BLaER1 treated with 17β-estradiol and CSF1 and Interleukin-3, amounts not matched to agents 10 nM and 100 nM (cell line): ENCODE results near the gene G6PD.
"Not testable (repeated sequence)": the region's sequence is repeated elsewhere in the genome, so short reads cannot be mapped to it uniquely, and the experiment has no call there.

Source experiments
- H3K27ac ChIP-seq, 11 experiments: shearing (Covaris generic); formaldehyde crosslinking; 2 replicates each; pipeline ENCODE4 v1.8.1; 2022
- H3K27me3 ChIP-seq, 11 experiments: shearing (Covaris generic); formaldehyde crosslinking; 2 replicates each; pipeline ENCODE4 v1.8.1; 2022
- H3K36me3 ChIP-seq, 11 experiments: shearing (Covaris generic); formaldehyde crosslinking; 2 replicates each; pipeline ENCODE4 v1.8.1; 2022
- H3K4me1 ChIP-seq, 10 experiments: shearing (Covaris generic); formaldehyde crosslinking; 2 replicates each; pipeline ENCODE4 v1.8.1; 2022
- H3K4me2 ChIP-seq, 11 experiments: shearing (Covaris generic); formaldehyde crosslinking; 2 replicates each; pipeline ENCODE4 v1.8.1; 2022
- H3K4me3 ChIP-seq, 10 experiments: shearing (Covaris generic); formaldehyde crosslinking; 2 replicates each; pipeline ENCODE4 v1.8.1; 2022
- H3K9ac ChIP-seq, 11 experiments: shearing (Covaris generic); formaldehyde crosslinking; 2 replicates each; pipeline ENCODE4 v1.8.1; 2022
- H3K9me3 ChIP-seq, 11 experiments: shearing (Covaris generic); formaldehyde crosslinking; replicated peaks in 1 of 11; 2 replicates each; pipeline ENCODE4 v1.8.1; 2022
- H4K20me1 ChIP-seq, 11 experiments: shearing (Covaris generic); formaldehyde crosslinking; 2 replicates each; pipeline ENCODE4 v1.8.1; 2022
- Cebpa-rat ChIP-seq, 11 experiments: shearing (Covaris generic); IDR thresholded peaks; 2 replicates each; pipeline ENCODE4 v1.8.1; 2022

Gene G6PD

DNA sequence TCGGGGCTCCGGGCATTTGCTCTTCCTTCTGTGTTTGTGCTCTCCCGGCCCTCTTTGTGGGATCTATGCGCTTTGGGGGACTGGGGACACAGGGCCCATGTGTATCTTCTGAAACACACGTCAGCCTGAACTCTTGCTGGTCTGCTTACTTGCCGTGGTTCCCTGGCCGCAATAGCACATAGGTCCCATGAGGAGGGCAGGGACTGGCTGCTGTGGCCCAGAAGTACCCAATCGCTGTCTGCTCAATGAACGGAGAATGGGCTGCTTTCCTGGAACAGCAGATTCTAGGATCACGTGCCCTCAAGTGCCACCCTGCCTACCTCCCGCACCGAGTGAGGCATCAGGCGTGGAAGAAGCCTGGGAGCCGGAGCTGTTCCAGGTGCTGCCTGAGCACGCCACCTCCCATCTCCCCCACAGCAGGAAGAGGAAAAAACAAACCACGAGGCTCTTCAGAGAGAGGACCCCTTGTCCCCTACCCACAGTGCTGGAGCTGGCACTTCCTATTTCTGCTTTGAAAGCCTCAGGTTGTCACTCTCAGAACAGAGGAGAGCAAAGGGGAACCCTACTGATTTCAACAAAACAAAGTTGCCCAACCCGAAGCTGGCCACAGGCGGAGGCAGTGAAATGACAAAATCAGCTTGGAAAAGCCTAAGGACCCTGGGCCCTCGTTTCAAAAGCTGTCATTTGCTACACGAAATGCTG, 3.8 kb downstream of the G6PD start:
- Histone ChIP-seq H3K4me1 (peaks cover 48 to 73% (median 57%) of the 10 kb centered on the region in 10 experiments), H3K4me3 (peak overlapping the region in 9 of 10 experiments; percentile 5 to 80 (median 39); a peak in 15 of 20 replicates), H3K36me3 (peaks cover 0 to 34% (median 13%) of the 10 kb centered on the region in 11 experiments; a peak in 11 of 22 replicates), H4K20me1 (peaks cover 0 to 31% (median 3%) of the 10 kb centered on the region in 11 experiments; a peak in 11 of 22 replicates), H3K27ac (peak overlapping the region; percentile 69 to 98 (median 94)), H3K9me3 (peaks cover 0 to 29% (median 22%) of the 10 kb centered on the region in 11 experiments; a peak in 17 of 22 replicates), H3K4me2 (peak overlapping the region; percentile 70 to 92 (median 86)), H3K9ac (peak overlapping the region; percentile 69 to 87 (median 81)), H3K27me3 (peaks cover 46 to 85% (median 76%) of the 10 kb centered on the region in 11 experiments)
- TF ChIP-seq Cebpa-rat (IDR thresholded peaks at IDR 0.05), result peak in 10 of 11 experiments; percentile 64 to 91 (median 86); a peak in 18 of 22 replicates

DNA sequence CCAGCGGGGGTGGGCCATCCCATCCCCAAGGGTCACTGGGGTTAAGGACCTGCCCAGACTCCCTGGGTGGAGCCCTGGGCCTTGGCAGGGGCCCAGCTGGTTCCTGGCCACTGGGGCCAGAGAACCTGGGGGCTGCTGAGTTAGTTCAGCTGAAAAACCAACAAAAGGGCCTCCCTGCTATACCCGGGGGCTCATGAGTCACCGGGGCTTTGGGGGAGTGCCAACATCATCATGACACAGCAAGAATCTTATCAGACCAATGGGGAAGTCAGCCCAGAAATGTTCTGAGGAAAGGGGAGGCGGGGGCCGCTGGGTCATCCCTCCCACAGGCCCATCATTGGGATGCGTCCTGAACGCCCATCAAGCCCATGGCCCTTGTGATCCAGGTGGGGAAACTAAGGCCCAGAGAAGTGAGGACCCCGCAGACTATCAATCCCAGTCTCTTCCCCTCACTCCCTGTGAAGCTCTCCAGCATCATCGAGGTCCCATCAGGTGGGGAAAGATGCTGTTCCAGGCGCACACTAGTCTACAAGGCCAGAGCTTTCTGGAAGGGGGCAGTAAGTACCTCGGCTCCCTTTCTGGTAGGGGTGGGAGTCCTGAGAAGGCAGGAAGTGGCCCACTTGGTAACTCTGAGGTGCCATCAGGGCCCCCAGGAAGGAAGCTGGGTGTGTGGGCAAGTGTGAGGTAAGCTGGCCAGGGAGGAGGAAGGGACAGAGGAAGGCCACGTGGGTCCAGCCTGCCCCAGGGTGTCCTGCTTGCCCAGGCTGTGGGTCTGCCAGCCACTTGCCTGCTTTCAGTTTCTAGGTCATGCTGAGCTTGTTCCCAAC, 4.5 kb downstream of the G6PD start:
- peak overlapping the region; percentile 70 to 92 (median 86) for H3K4me2 ChIP-seq
- H3K27me3 ChIP-seq, result peaks cover 54 to 93% (median 84%) of the 10 kb centered on the region in 11 experiments
- peaks cover 0 to 39% (median 7%) of the 10 kb centered on the region in 11 experiments; a peak in 10 of 22 replicates for H4K20me1 ChIP-seq
- H3K4me1 ChIP-seq, result peaks cover 48 to 73% (median 57%) of the 10 kb centered on the region in 10 experiments
- peak overlapping the region in 9 of 10 experiments; percentile 5 to 80 (median 39); a peak in 14 of 20 replicates for H3K4me3 ChIP-seq
- TF ChIP-seq Cebpa-rat (IDR thresholded peaks at IDR 0.05), result no peak
- H3K9ac ChIP-seq, result peak overlapping the region; percentile 69 to 87 (median 81)
- H3K36me3 ChIP-seq, result peaks cover 0 to 34% (median 13%) of the 10 kb centered on the region in 11 experiments; a peak in 11 of 22 replicates
- H3K27ac ChIP-seq, result peak overlapping the region; percentile 69 to 98 (median 94)
- H3K9me3 ChIP-seq, result peaks cover 0 to 21% (median 14%) of the 10 kb centered on the region in 11 experiments; a peak in 17 of 22 replicates

DNA sequence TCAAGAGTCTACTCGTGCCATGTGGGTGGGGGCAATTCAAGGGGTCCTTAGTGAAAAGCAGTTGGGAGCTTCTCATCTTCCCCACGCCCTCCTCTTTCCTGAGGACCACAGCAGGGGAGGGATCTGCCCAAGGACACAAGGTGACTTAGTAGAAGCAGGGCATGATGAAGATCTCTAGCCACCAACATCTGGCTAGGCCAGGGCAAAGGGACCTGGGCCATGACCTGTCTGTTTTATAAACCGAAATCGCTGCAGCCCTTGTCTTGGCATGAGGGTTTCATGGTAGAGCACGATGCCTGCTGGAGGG, 5.1 kb downstream of the G6PD start:
- Histone ChIP-seq H3K4me3 (peak overlapping the region in 3 of 10 experiments; percentile 17 to 80 (median 36); a peak in 3 of 20 replicates), H3K9ac (peak overlapping the region; percentile 69 to 87 (median 81)), H4K20me1 (peaks cover 0 to 41% (median 9%) of the 10 kb centered on the region in 11 experiments; a peak in 11 of 22 replicates), H3K27me3 (peaks cover 58 to 97% (median 89%) of the 10 kb centered on the region in 11 experiments), H3K4me1 (peaks cover 48 to 73% (median 57%) of the 10 kb centered on the region in 10 experiments), H3K9me3 (peaks cover 0 to 15% (median 10%) of the 10 kb centered on the region in 11 experiments; a peak in 15 of 22 replicates), H3K4me2 (peak overlapping the region; percentile 70 to 92 (median 86); a peak in 21 of 22 replicates), H3K27ac (peak overlapping the region; percentile 69 to 98 (median 94); a peak in 21 of 22 replicates), H3K36me3 (peaks cover 0 to 34% (median 13%) of the 10 kb centered on the region in 11 experiments; a peak in 11 of 22 replicates)
- TF ChIP-seq Cebpa-rat (IDR thresholded peaks at IDR 0.05), result no peak

DNA sequence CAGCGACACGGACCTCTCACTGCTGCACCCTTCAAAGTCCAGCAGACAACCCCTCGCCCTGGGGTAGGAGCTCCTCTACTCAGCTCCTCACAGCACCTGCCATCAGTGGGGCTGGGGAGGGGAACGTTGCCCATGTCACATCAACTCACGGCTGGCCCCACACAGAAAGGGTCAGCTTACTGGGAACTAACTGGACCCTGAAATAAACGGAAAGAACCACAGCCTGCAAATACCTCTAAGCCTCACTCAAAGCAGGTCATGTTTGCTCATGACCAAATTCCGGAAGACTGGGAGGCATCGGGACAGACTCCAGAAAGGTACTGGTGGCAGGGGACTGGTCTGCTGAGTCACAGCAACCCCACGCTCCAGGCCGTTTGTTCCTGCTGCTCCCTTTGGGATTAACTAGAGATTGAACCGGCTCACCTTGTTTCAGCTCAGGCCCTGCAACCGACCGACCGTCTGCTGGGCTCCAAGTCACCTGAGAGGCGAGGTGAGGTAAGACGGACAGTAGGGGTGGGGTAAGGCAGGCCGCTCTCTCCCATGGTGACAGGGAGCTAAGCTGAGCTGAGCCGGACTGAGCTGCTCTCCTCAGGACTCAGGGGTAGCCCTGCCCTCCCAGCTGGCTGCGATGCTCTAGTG, 5.6 kb downstream of the G6PD start:
- peaks cover 0 to 36% (median 13%) of the 10 kb centered on the region in 11 experiments; a peak in 14 of 22 replicates for H3K36me3 ChIP-seq
- peaks cover 45 to 71% (median 54%) of the 10 kb centered on the region in 10 experiments for H3K4me1 ChIP-seq
- H3K4me2 ChIP-seq, result peak overlapping the region in 10 of 11 experiments; percentile 70 to 91 (median 84); a peak in 19 of 22 replicates
- no peak for TF ChIP-seq Cebpa-rat (IDR thresholded peaks at IDR 0.05)
- H3K27ac ChIP-seq, result peak overlapping the region; percentile 69 to 98 (median 94); a peak in 21 of 22 replicates
- peaks cover 0 to 10% (median 5%) of the 10 kb centered on the region in 11 experiments; a peak in 10 of 22 replicates for H3K9me3 ChIP-seq
- peaks cover 63 to 100% (median 94%) of the 10 kb centered on the region in 11 experiments for H3K27me3 ChIP-seq
- peak overlapping the region; percentile 69 to 87 (median 81); a peak in 18 of 22 replicates for H3K9ac ChIP-seq
- H3K4me3 ChIP-seq, result peak overlapping the region in 1 of 10 experiments; percentile 17; a peak in 1 of 20 replicates
- peaks cover 0 to 46% (median 9%) of the 10 kb centered on the region in 11 experiments; a peak in 15 of 22 replicates for H4K20me1 ChIP-seq

DNA sequence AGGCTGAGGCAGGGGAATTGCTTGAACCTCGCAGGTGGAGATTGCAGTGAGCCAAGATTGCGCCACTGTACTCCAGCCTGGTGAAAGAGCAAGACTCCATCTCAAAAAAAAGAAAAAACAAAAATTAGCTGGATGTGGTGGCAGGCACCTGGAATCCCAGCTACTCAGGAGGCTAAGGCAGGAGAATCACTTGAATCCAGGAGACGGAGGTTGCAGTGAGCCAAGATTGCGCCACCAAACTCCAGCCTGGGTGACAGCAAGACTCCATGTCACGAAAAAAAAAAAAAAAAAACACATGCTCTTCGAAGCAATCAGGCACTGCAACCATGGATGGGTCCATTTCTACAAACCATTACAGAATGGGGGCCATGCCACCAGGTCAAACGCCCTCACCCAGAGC, 6.3 kb downstream of the G6PD start:
- peak overlapping the region in 3 of 11 experiments; percentile 70 to 90 (median 83); a peak in 3 of 22 replicates for H3K4me2 ChIP-seq

DNA sequence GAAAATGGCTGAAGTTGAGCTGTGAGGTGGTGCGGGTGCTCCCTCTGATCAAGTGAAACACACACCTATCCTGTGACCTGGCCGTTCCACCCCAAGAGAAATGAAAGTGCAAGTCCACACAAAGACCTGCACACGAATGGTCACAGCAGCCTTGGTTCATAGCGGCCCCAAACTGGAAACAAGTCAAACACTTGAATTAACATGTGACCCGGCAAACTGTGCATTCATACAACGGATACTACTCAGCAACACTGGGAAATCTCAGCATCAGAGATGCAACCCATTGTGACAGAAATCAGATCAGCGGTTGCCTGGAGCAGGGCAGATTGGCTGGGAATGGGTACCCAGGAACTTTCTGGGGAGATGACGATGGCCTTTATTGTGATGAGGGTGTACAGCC, 7.6 kb downstream of the G6PD start:
- Histone ChIP-seq H3K4me3 (no peak overlapping the region), H3K9me3 (no peaks in the 10 kb centered on the region), H3K27ac (no peak overlapping the region), H3K36me3 (peaks cover 8 to 37% (median 19%) of the 10 kb centered on the region in 11 experiments; a peak in 19 of 22 replicates), H3K4me1 (peaks cover 25 to 58% (median 39%) of the 10 kb centered on the region in 10 experiments), H3K4me2 (no peak overlapping the region), H3K9ac (peak overlapping the region in 2 of 11 experiments; percentile 2 to 11; a peak in 1 of 22 replicates), H3K27me3 (peaks cover 64 to 98% (median 88%) of the 10 kb centered on the region in 11 experiments), H4K20me1 (peaks cover 0 to 64% (median 24%) of the 10 kb centered on the region in 11 experiments; a peak in 16 of 22 replicates)
- TF ChIP-seq Cebpa-rat (IDR thresholded peaks at IDR 0.05), result no peak

More for the DNA sequence above, 6.3 kb downstream of the G6PD start:
- peak overlapping the region in 5 of 11 experiments; percentile 81 to 87 (median 85); a peak in 4 of 22 replicates for H3K9ac ChIP-seq
- H4K20me1 ChIP-seq, result peaks cover 0 to 53% (median 15%) of the 10 kb centered on the region in 11 experiments; a peak in 15 of 22 replicates
- peaks cover 38 to 64% (median 48%) of the 10 kb centered on the region in 10 experiments for H3K4me1 ChIP-seq
- H3K27me3 ChIP-seq, result peaks cover 65 to 100% (median 97%) of the 10 kb centered on the region in 11 experiments
- peak overlapping the region in 8 of 11 experiments; percentile 86 to 98 (median 96); a peak in 14 of 22 replicates for H3K27ac ChIP-seq
- not testable (repeated sequence) for H3K9me3 ChIP-seq, H3K4me3 ChIP-seq
- peaks cover 6 to 38% (median 16%) of the 10 kb centered on the region in 11 experiments; a peak in 17 of 22 replicates for H3K36me3 ChIP-seq

DNA sequence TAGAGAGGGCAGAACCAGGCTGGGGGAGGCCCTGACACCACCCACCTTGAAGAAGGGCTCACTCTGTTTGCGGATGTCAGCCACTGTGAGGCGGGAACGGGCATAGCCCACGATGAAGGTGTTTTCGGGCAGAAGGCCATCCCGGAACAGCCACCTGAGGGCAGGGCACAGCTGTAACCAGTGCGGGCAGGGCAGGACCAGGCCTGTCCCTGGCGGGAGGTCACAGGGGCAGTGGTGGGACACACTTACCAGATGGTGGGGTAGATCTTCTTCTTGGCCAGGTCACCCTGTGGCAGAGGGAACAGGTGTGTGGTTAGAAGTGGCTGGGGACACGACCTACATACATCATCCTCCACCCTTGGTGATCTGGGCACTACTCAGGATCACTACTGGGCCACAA, 10.8 kb downstream of the G6PD start:
- Histone ChIP-seq H3K27me3 (peaks cover 48 to 91% (median 68%) of the 10 kb centered on the region in 11 experiments), H3K9me3 (no peaks in the 10 kb centered on the region), H3K4me1 (peaks cover 0 to 27% (median 9%) of the 10 kb centered on the region in 10 experiments; a peak in 17 of 20 replicates), H3K27ac (peak overlapping the region in 1 of 11 experiments; percentile 37; a peak in 1 of 22 replicates), H4K20me1 (peaks cover 0 to 79% (median 35%) of the 10 kb centered on the region in 11 experiments; a peak in 16 of 22 replicates), H3K4me2 (no peak overlapping the region), H3K9ac (no peak overlapping the region; a peak in 1 of 22 replicates), H3K4me3 (no peak overlapping the region), H3K36me3 (peaks cover 22 to 57% (median 41%) of the 10 kb centered on the region in 11 experiments; a peak in 20 of 22 replicates)
- no peak for TF ChIP-seq Cebpa-rat (IDR thresholded peaks at IDR 0.05)
